ENCODE measurements around the gene TAB2. TPM values are rescaled to one million over a fixed set of nuclear protein-coding genes. Genes with fewer than 3 reads are reported as not detected.

TAB2 gene
- total RNA-seq, 1 experiment from 2014 or later, result 56.2 TPM

- Histone ChIP-seq H4K20me1 (ENCODE audit: control insufficient read depth, insufficient read depth, insufficient read length) (no peaks in the 10 kb centered on the region), H2BK5ac (ENCODE audit: insufficient read length, low read length) (no peak overlapping the region), H2BK15ac (ENCODE audit: low read depth, low read length) (no peak overlapping the region), H2BK20ac (ENCODE audit: low read depth, low read length, poor library complexity, severe bottlenecking) (no peak overlapping the region), H3K27me3 (ENCODE audit: insufficient read depth, low read length) (no peaks in the 10 kb centered on the region), H3K4ac (ENCODE audit: low read depth, low read length) (no peak overlapping the region), H2BK120ac (ENCODE audit: low read depth, low read length, poor library complexity, severe bottlenecking) (no peak overlapping the region), H3K56ac (ENCODE audit: insufficient read length, low read depth, low read length) (no peak overlapping the region), H3K79me1 (ENCODE audit: insufficient read depth, low read depth, low read length, poor library complexity, severe bottlenecking) (no peaks in the 10 kb centered on the region), H3K9ac (ENCODE audit: extremely low read depth, insufficient read length, low read length) (no peak overlapping the region), H3K18ac (ENCODE audit: insufficient read length, low read depth, low read length) (no peak overlapping the region), H3K4me1 (ENCODE audit: insufficient read depth, low read length) (no peaks in the 10 kb centered on the region), H4K5ac (ENCODE audit: insufficient read length, low read depth, low read length) (no peak overlapping the region), H2AK5ac (ENCODE audit: insufficient read length, low read length) (no peak overlapping the region), H3K14ac (ENCODE audit: insufficient read depth, low read length) (no peak overlapping the region), H3K23me2 (ENCODE audit: insufficient read length, low read depth, low read length, poor library complexity, severe bottlenecking) (no peaks in the 10 kb centered on the region), H3K27ac (ENCODE audit: insufficient read length, low read depth, low read length) (no peak overlapping the region), H2BK12ac (ENCODE audit: insufficient read length, low read depth, low read length) (no peak overlapping the region), H4K91ac (ENCODE audit: insufficient read length, low read depth, low read length) (no peak overlapping the region), H3K23ac (ENCODE audit: insufficient read length, low read depth, low read length) (no peak overlapping the region), H3K4me2 (ENCODE audit: insufficient read depth, insufficient read length, low read length) (no peak overlapping the region), H3K79me2 (ENCODE audit: insufficient read depth, low read length) (no peaks in the 10 kb centered on the region), H4K8ac (replicated peaks; ENCODE audit: insufficient read length, low read depth, low read length) (no peak overlapping the region), H3K9me3 (ENCODE audit: control insufficient read depth, low read depth, low read length) (no peaks in the 10 kb centered on the region), H3T11ph (ENCODE audit: low read length) (no peak overlapping the region), H2AFZ (ENCODE audit: low read length) (no peak overlapping the region)
- no peaks in the 10 kb centered on the region for H3K27me3 Mint-ChIP-seq (ENCODE audit: low read depth)
- no peak overlapping the region for H3K27ac Mint-ChIP-seq
- no peak overlapping the region for H3K4me3 Mint-ChIP-seq
- peaks cover 4 to 6% of the 10 kb centered on the region in 2 experiments; a peak in 2 of 4 replicates for H3K4me1 Mint-ChIP-seq
- no peaks in the 10 kb centered on the region for H3K36me3 Mint-ChIP-seq (ENCODE audit: insufficient read depth in 1 of 3, low read depth in 3 of 3)
- no peaks in the 10 kb centered on the region for H3K9me3 Mint-ChIP-seq
- no CpG with 5 or more reads among the region's 2 CpGs for WGBS (ENCODE audit: extremely low coverage, insufficient read length, low lambda C conversion rate)
- TF ChIP-seq CTCF (conservative IDR thresholded peaks at IDR 0.05), result no peak
- no peak for DNase-seq
These were observed 115.9 kb downstream of the TAB2 start for GRCh38 chr6:149433405-149433804.
